Panc1 (cell line): ENCODE data around the gene TTLL5.

Source experiments
- CTCF ChIP-seq: fragments of 450-650 bp; IDR thresholded peaks from 2 replicates; pipeline ENCODE4 v1.5.1; 2017; ENCODE audit warnings: mild to moderate bottlenecking
- REST ChIP-seq, 2 experiments: IDR thresholded peaks; 2 replicates each; pipeline ENCODE4 v1.6.1; 2011 to 2012; ENCODE audit warnings: low read depth in 2 of 2, control low read depth in 1 of 2, low read length in 1 of 2, mild to moderate bottlenecking in 1 of 2, moderate library complexity in 1 of 2; ENCODE audit not compliant: insufficient read depth in 1 of 2
- TCF7L2 ChIP-seq: IDR thresholded peaks from 2 replicates; pipeline ENCODE4 v1.6.1; 2011; ENCODE audit warnings: mild to moderate bottlenecking, low read depth, low read length, inconsistent platforms

- TF ChIP-seq CTCF (no peak), REST (IDR thresholded peaks at IDR 0.05; ENCODE audit: insufficient read depth in 1 of 2, low read depth in 2 of 2, low read length in 1 of 2) (no peak), TCF7L2 (no peak)
These were observed 324.8 kb downstream of the TTLL5 start, which contains the start of gene IFT43 for GRCh38 chr14:75985618-75986438.
